Naive thymus-derived CD4-positive, alpha-beta T cell (primary cell): ENCODE results near the gene ITGA11. TPM values are rescaled to one million over a fixed set of nuclear protein-coding genes. Genes with fewer than 3 reads are reported as not detected.
A peak's percentile ranks its signal among the peaks of the same experiment; 100 is the strongest.
"Not testable (repeated sequence)": the region's sequence is repeated elsewhere in the genome, so short reads cannot be mapped to it uniquely, and the experiment has no call there.

Experiments used
- ATAC-seq: fragments of 150-1000 bp; cut with Tn5 transposase; 2 replicates; pipeline ENCODE4 v1.10.0; 2021; ENCODE audit warnings: mild to moderate bottlenecking, moderate library complexity
- CTCF ChIA-PET: fragments of 350-600 bp; sonication (Branson Sonifier 250); formaldehyde crosslinking; loops from one replicate; lab custom pipeline; 2021; ENCODE audit warnings: antibody characterized with exemption; lab: Charles Lee
- POLR2A ChIA-PET: fragments of 350-600 bp; sonication (Branson Sonifier 250); formaldehyde crosslinking; loops from one replicate; lab custom pipeline; 2021; ENCODE audit warnings: antibody characterized with exemption, inconsistent platforms; lab: Charles Lee
- DNase-seq, 9 donors: peaks; one replicate each; pipeline versions ENCODE4 v3.0.0 to v3.0.0-alpha.2; 2020 to 2022; ENCODE audit warnings: mixed read lengths in 1 of 9
- H3K27ac ChIP-seq: one replicate; pipeline ENCODE4 v1.7.0; 2013; ENCODE audit warnings: mild to moderate bottlenecking, low read depth, low read length, moderate library complexity
- H3K27me3 ChIP-seq, 2 donors: one replicate each; pipeline ENCODE4 v1.7.0; 2013; ENCODE audit warnings: low read length in 2 of 2, mild to moderate bottlenecking in 2 of 2, moderate library complexity in 2 of 2; ENCODE audit not compliant: control insufficient read depth in 2 of 2, insufficient read depth in 2 of 2
- H3K36me3 ChIP-seq, 3 experiments: 1 replicate in 2 of 3; 2 replicates in 1 of 3; pipeline ENCODE4 v1.7.0; 2013; ENCODE audit warnings: low read length in 3 of 3, mild to moderate bottlenecking in 3 of 3, moderate library complexity in 1 of 3; ENCODE audit not compliant: insufficient read depth in 3 of 3, control insufficient read depth in 2 of 3
- H3K4me1 ChIP-seq, 2 donors: one replicate each; pipeline ENCODE4 v1.7.0; 2013; ENCODE audit warnings: low read length in 2 of 2, mild to moderate bottlenecking in 2 of 2, moderate library complexity in 1 of 2; ENCODE audit not compliant: control insufficient read depth in 2 of 2, insufficient read depth in 2 of 2
- H3K4me3 ChIP-seq: 2 replicates; pipeline ENCODE4 v1.7.0; 2013; ENCODE audit warnings: mild to moderate bottlenecking, low read length
- H3K9me3 ChIP-seq, 3 experiments: 1 replicate in 2 of 3; 2 replicates in 1 of 3; pipeline ENCODE4 v1.7.0; 2013; ENCODE audit warnings: low read length in 3 of 3; ENCODE audit not compliant: control insufficient read depth in 2 of 3
- H3K27ac Mint-ChIP-seq, 9 donors: one replicate each; pipeline ENCODE4 v1.8.0; 2020 to 2022; ENCODE audit warnings: mixed read lengths in 9 of 9, mild to moderate bottlenecking in 8 of 9, moderate library complexity in 5 of 9, inconsistent platforms in 2 of 9
- H3K27me3 Mint-ChIP-seq, 5 donors: one replicate each; pipeline ENCODE4 v1.8.0; 2021 to 2022; ENCODE audit warnings: mixed read lengths in 5 of 5, mild to moderate bottlenecking in 1 of 5
- H3K36me3 Mint-ChIP-seq, 5 donors: one replicate each; pipeline ENCODE4 v1.8.0; 2020 to 2022; ENCODE audit warnings: mixed read lengths in 5 of 5, mild to moderate bottlenecking in 3 of 5, inconsistent platforms in 1 of 5
- H3K4me1 Mint-ChIP-seq, 7 donors: one replicate each; pipeline ENCODE4 v1.8.0; 2020 to 2022; ENCODE audit warnings: mixed read lengths in 7 of 7, mild to moderate bottlenecking in 3 of 7, inconsistent platforms in 1 of 7
- H3K4me3 Mint-ChIP-seq, 10 donors: one replicate each; pipeline ENCODE4 v1.8.0; 2020 to 2022; ENCODE audit warnings: mild to moderate bottlenecking in 10 of 10, mixed read lengths in 10 of 10, moderate library complexity in 6 of 10, inconsistent platforms in 2 of 10
- H3K9me3 Mint-ChIP-seq, 11 donors: one replicate each; pipeline ENCODE4 v1.8.0; 2020 to 2022; ENCODE audit warnings: mixed read lengths in 11 of 11, mild to moderate bottlenecking in 4 of 11, inconsistent platforms in 1 of 11, moderate library complexity in 1 of 11
- intact Hi-C, 2 donors: fragments of 100-400 bp; cut with micrococcal nuclease; formaldehyde crosslinking; loops; one replicate each; pipeline ENCODE4 v1.15.1; 2023
- polyA plus RNA-seq, 2 donors: library from polyadenylated mRNA; unstranded; fragments of 300-500 nt; fragmentation: Illumina TruSeq; gene quantifications; one replicate each; pipeline ENCODE4 v1.2.3, GENCODE V29; 2021
- total RNA-seq, 6 experiments: library from RNA in 5 of 6; stranded (reverse) in 5 of 6; gene quantifications; 1 replicate in 5 of 6; 2 replicates in 1 of 6; pipeline ENCODE4 v1.2.3 and lab custom pipeline; 2021 to 2026

The ITGA11 gene
- total and polyA plus RNA-seq, 7 experiments from 2014 or later = 0.02 to 1.1 (median 0.08) TPM; not detected in 2

GRCh38 chr15:68397999-68398398, 34.0 kb downstream of the ITGA11 start:
- H3K27ac ChIP-seq, H3K4me3 ChIP-seq, ATAC-seq, H3K4me1 Mint-ChIP-seq, H3K27ac Mint-ChIP-seq, CTCF ChIA-PET, H3K36me3 Mint-ChIP-seq, H3K4me3 Mint-ChIP-seq, H3K27me3 ChIP-seq, POLR2A ChIA-PET, DNase-seq, H3K4me1 ChIP-seq, H3K9me3 ChIP-seq, H3K36me3 ChIP-seq, intact Hi-C loops: not testable (repeated sequence)
- Mint-ChIP-seq H3K27me3 (peaks cover 6 to 30% (median 24%) of the 10 kb centered on the region in 5 donors), H3K9me3 (peaks cover 0 to 15% (median 1%) of the 10 kb centered on the region in 11 donors)

- Histone ChIP-seq H3K27me3 (peaks cover 0 to 4% of the 10 kb centered on the region in 2 donors), H3K4me1 (no peaks in the 10 kb centered on the region), H3K4me3 (no peak overlapping the region), H3K9me3 (no peaks in the 10 kb centered on the region), H3K27ac (no peak overlapping the region), H3K36me3 (no peaks in the 10 kb centered on the region)
- ChIA-PET CTCF (interaction anchor here (1.0 kb wide), 1 partner anchor 13 kb away, joined by 3 read pairs; no protein-coding TSS in a partner anchor), POLR2A (no interaction called here)
- peaks cover 0 to 19% (median 4%) of the 10 kb centered on the region in 11 donors for H3K9me3 Mint-ChIP-seq
- H3K36me3 Mint-ChIP-seq = peaks cover 0 to 13% (median 3%) of the 10 kb centered on the region in 5 donors
- intact Hi-C loops = no loop called here
- no peak overlapping the region for H3K4me3 Mint-ChIP-seq
- DNase-seq (no peak), ATAC-seq (no peak)
- no peak overlapping the region for H3K27ac Mint-ChIP-seq
- peaks cover 23 to 44% (median 42%) of the 10 kb centered on the region in 5 donors for H3K27me3 Mint-ChIP-seq
- peaks cover 0 to 11% (median 0%) of the 10 kb centered on the region in 7 donors for H3K4me1 Mint-ChIP-seq
These were observed 35.9 kb downstream of the ITGA11 start for GRCh38 chr15:68396068-68396467.

- H3K27ac Mint-ChIP-seq = no peak overlapping the region
These were observed 40.8 kb downstream of the ITGA11 start for GRCh38 chr15:68391121-68391520.

GRCh38 chr15:68389936-68390817, 41.8 kb downstream of the ITGA11 start:
- peak; percentile 44 for ATAC-seq
- CTCF ChIA-PET = interaction anchor here (0.6 to 1.0 kb wide), 3 partner anchors 13 to 141 kb away, joined by 3 read pairs; no protein-coding TSS in a partner anchor

More at GRCh38 chr15:68391121-68391520, 40.8 kb downstream of the ITGA11 start:
- Mint-ChIP-seq H3K4me3 (no peak overlapping the region), H3K9me3 (peaks cover 0 to 16% (median 4%) of the 10 kb centered on the region in 11 donors), H3K36me3 (peaks cover 0 to 13% (median 2%) of the 10 kb centered on the region in 5 donors), H3K4me1 (peaks cover 0 to 24% (median 0%) of the 10 kb centered on the region in 7 donors), H3K27me3 (peaks cover 27 to 44% (median 37%) of the 10 kb centered on the region in 5 donors)
- ChIA-PET CTCF (no interaction called here), POLR2A (no interaction called here)
- no peaks in the 10 kb centered on the region for H3K9me3 ChIP-seq
- intact Hi-C loops = no loop called here
- no peak overlapping the region for H3K4me3 ChIP-seq
- no peaks in the 10 kb centered on the region for H3K4me1 ChIP-seq
- H3K27ac ChIP-seq = no peak overlapping the region
- ATAC-seq = no peak
- H3K27me3 ChIP-seq = peaks cover 0 to 4% of the 10 kb centered on the region in 2 donors
- no peaks in the 10 kb centered on the region for H3K36me3 ChIP-seq
- no peak for DNase-seq

GRCh38 chr15:68389041-68389930, 42.7 kb downstream of the ITGA11 start:
- Histone ChIP-seq H3K9me3 (no peaks in the 10 kb centered on the region), H3K4me3 (no peak overlapping the region), H3K4me1 (no peaks in the 10 kb centered on the region), H3K36me3 (no peaks in the 10 kb centered on the region), H3K27me3 (peaks cover 0 to 4% of the 10 kb centered on the region in 2 donors), H3K27ac (no peak overlapping the region)
- no peak for ATAC-seq
- ChIA-PET POLR2A (no interaction called here), CTCF (interaction anchor here (0.8 to 1.0 kb wide), 2 partner anchors 83 to 140 kb away, joined by 3 read pairs; no protein-coding TSS in a partner anchor)
- peaks cover 0 to 24% (median 0%) of the 10 kb centered on the region in 7 donors for H3K4me1 Mint-ChIP-seq
- no peak for DNase-seq
- no peak overlapping the region for H3K4me3 Mint-ChIP-seq
- peaks cover 17 to 31% (median 25%) of the 10 kb centered on the region in 5 donors for H3K27me3 Mint-ChIP-seq
- H3K27ac Mint-ChIP-seq = no peak overlapping the region
- intact Hi-C loops = no loop called here
- peaks cover 0 to 10% (median 0%) of the 10 kb centered on the region in 5 donors for H3K36me3 Mint-ChIP-seq
- H3K9me3 Mint-ChIP-seq = peaks cover 0 to 11% (median 4%) of the 10 kb centered on the region in 11 donors

More at GRCh38 chr15:68389936-68390817, 41.8 kb downstream of the ITGA11 start:
- Histone ChIP-seq H3K4me3 (no peak overlapping the region), H3K27me3 (peaks cover 0 to 4% of the 10 kb centered on the region in 2 donors), H3K4me1 (no peaks in the 10 kb centered on the region), H3K9me3 (no peaks in the 10 kb centered on the region), H3K27ac (no peak overlapping the region), H3K36me3 (no peaks in the 10 kb centered on the region)
- H3K4me3 Mint-ChIP-seq = peak overlapping the region in 1 of 10 donors; percentile 5
- peaks cover 0 to 13% (median 2%) of the 10 kb centered on the region in 5 donors for H3K36me3 Mint-ChIP-seq
- peaks cover 0 to 12% (median 4%) of the 10 kb centered on the region in 11 donors for H3K9me3 Mint-ChIP-seq
- POLR2A ChIA-PET = interaction anchor here (0.5 kb wide), 1 partner anchor 96 kb away, joined by 3 read pairs; no protein-coding TSS in a partner anchor
- no peak for DNase-seq
- intact Hi-C loops = no loop called here
- H3K4me1 Mint-ChIP-seq = peaks cover 0 to 24% (median 0%) of the 10 kb centered on the region in 7 donors
- peaks cover 23 to 40% (median 31%) of the 10 kb centered on the region in 5 donors for H3K27me3 Mint-ChIP-seq
- H3K27ac Mint-ChIP-seq = peak overlapping the region in 1 of 9 donors; percentile 53
